ENCODE data around the gene ITGAL.

- no peak for TF ChIP-seq CTCF (IDR thresholded peaks at IDR 0.05)
- TF ChIP-seq POLR2A (IDR thresholded peaks at IDR 0.05) = no peak
These were observed 26.3 kb upstream of the ITGAL start for GRCh38 chr16:30446203-30446595.
